ENCODE data around the gene PRLH.

The PRLH gene

DNA sequence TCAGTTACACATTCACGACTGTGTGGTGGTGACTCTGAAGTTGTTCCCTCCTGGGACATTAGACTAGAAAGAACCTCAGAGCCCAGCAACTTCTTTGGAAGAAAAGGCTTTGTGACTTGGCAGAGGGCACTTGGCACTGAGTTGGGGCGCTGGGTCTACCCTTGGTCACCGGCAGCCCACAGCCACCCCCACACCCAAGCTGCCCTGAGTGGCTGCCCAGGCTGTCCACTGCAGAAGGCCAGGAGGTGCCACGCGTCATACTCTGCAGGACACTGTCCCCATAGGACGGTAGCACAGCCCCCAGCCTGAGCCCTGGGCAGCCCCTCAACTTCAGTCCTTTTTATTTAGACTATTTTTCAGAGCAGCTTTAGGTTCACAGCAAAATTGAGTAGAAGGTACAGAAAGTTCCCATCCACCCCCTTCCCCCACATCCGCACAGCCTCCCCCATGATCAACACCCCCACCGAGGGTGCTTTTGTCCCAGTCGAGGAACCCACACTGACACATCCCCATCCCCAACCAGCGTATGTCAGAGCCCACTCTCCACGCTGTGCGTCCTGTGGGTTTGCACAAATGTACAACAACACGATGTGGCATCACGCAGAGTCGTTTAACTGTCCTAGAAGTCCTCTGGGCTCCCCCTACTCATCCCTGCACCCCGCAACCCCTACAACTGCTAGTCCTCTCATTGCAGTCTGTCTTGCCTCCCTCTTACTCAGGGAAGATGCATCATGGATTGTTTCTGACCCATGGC, 1.1 kb downstream of the PRLH start:
- DNase-seq = no peak

DNA sequence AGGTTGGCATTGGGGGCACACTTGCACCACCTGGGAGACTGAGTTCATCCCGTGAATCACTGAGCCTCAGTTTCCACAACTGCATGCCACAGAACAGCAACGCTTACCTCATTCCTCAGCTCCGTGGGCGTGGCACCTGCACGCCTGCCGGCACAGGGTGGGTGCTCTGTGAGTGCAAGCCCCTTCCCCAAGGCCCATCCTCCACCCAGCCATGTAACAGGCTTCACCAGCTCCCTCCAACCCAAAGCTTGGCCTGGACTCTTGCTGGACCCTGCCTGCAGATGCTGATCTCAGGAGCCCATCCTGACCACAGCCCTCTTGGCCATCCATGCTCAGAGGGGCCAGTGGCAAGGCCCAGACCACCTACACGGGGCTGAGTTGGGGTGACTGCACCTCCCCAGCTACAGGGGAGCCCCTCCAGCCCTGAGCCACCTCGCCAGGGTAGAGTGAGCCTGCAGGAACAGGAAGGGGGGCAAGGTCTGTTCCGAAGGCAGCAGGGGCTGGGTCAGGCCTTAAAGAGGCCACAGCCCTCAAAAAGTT, 1.8 kb downstream of the PRLH start:
- DNase-seq = no peak

DNA sequence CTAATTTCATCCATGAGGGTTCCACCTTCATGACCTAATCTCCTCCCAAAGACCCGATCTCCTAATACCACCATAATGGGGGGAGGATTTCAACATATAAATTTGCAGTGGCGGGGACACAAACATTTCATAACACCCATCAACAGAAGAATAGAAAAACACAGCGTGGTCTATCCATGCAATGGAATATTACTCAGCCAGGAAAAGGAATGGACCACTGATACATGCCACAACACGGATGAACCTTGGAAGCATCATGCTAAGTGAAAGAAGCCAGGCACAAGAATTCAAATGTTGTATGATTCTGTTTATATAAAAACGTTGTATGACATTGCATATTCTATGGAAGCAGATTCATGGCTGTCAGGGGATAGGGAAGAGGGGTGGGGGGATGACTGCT, 2.7 kb downstream of the PRLH start:
- no peak for DNase-seq

DNA sequence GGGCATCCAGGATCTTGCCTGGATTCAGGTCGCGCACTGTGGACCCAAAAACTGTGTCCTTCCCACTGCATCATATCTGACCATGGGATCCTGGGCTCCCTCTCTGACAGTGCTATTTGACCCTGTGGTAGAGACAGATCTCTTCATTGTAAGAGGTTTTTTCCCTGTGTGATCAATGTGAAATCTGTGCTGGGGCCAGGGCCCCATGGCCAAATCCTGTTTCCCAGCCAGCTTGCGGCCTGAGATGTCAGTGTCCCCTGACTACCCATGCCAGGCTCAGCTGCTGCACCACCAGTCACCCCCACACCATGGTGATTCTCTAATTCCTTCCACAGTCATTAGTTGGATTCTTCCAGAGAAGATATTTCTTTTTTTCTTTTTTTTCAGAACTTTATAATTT, 3.5 kb downstream of the PRLH start:
- DNase-seq = no peak

DNA sequence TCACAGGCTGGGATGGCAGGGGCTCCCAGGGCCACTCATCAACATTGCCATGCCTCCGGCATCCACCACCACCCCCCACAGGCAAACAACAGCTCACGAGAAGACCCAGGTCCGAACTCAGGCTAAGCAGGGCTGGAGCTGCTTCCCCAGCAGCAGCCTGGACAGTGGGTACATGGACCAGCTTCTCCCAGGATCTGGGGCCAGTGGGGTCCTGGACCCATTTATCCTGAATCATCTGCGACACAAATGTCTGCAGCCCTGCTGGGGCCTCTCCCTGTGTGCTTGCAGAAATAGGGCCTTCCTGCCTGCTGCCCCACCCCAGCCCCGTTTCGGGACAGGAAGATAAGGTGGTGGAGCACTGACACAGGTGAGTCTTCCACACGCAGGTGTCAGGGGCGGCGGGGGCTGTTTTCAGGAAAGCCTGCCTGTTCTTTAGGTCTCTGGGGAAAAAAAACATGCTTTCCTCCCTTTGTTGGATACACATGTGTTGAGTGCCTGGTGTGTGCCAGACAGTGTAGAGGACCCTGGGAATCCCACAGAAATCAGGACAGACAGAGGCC, 4.5 kb downstream of the PRLH start:
- DNase-seq = no peak

DNA sequence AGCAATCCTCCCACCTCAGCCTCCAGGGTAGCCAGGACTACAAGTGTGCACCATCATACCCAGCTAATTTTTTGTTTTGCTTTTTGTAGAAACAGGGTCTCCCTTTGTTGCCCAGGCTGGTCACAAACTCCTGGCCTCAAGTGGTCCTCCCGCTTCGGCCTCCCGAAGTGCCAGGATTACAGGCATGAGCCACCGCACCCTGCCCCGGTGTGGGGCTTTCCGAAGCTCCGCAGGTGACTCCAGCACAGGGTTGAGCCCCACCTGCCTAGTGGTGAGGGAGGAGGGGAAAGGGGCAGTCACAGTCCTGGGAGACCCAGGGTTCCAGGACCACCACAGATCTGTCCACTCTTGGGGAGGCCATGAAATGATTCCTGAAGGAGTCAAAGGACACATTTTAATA, 5.2 kb downstream of the PRLH start:
- no peak for DNase-seq

DNA sequence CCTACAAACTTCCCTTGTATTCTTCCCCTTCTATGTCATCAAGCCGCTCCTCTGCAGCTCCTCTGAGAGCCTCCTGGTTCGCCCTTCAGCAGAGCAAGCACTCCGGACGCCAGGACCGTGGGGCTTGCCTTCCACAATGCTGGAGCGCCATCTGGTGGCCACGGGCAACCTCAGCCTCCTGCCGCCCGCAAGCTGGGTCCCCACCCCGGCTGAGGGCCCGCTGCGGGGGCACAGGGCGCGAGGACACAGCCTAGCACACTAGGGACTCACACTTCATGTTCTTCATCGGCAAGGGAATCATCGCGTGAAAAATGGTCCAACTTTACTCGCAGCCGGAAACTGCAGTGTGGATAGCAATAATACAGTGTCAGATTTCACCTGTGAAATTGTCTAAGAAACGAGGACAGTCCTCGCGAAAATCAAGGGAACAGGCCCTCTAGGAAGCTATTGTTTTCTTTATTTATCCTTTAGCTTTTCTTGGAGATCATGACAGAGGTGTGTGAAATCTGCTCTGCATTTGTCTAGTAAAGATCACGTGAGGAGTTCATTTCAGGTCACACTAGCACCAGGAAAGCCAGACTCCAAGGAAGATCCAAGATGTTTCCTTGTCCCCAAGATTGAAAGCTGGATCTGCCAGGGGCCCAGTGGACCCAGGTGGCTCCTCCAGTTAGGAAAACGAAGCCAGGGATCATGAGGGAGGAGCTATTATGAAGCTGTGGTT, 5.8 kb downstream of the PRLH start:
- DNase-seq = peak; percentile 89

DNA sequence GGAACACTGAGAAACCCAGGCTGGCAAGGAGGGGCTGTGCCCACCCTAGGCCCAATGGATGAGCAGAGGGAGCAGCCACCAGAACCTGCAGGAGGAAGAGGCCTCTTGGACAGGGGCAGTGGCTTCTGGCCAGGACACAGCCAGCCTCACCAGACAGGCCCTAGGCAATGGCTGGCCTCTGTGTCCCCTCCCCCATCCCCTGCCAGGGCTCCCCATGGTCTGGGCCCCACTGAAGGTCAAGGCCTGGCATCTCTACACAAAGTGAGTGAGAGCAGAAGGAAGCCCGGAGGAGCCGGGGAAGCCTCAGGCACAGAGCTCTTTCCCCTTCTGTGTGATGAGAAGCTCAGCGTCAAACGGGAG, 6.3 kb downstream of the PRLH start:
- no peak for DNase-seq

DNA sequence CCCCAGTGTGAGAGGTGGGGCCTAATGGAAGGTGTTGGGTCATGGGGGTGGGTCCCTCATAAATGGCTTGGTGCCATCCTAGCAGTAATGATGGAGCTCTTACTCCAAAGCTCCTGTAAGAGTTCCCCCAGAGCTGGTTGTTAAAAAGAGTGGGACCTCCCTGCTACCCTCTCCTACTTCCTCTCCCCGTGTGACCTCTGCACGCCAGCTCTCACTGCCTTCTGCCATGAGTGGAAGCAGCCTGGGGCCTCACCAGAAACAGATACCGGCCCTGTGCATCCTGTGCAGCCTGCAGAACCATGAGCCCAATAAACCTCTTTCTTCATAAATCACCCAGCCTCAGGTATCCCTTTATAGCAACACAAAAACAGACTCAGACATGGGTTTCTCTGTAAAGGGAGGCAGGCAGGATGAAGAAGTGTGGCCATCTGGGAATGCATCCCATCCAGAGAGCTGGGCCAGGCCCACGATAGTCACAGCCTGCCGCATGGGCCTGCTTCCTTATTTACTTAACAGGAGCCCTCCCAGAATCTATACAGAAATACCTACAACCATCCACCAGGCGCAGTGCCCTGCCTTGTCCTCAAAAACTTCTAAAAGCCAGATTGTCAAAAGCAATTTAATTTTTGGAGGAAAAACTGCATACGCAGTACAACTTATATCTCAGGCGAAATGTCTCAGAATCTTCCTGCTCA, 7.5 kb downstream of the PRLH start:
- DNase-seq = no peak

DNA sequence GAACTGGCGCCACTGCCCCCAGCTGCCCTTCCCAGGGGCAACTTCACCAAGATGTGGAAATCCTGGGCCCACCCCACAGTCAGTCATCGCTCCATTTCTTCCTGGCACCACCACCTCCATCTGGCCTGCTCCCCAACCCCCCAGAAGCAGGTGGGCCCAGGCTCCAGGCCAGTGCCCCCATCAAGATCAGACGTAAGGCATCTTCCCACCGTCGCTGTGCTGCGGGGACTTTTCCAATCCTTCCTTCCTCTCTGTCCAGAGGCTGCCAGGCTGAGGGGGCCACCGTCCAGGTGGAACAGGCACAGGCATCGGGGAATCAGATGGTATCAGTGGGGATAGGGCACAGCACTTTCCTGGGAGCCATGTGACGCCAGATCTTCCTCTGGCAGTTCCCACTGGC, 8.1 kb downstream of the PRLH start:
- no peak for DNase-seq

DNA sequence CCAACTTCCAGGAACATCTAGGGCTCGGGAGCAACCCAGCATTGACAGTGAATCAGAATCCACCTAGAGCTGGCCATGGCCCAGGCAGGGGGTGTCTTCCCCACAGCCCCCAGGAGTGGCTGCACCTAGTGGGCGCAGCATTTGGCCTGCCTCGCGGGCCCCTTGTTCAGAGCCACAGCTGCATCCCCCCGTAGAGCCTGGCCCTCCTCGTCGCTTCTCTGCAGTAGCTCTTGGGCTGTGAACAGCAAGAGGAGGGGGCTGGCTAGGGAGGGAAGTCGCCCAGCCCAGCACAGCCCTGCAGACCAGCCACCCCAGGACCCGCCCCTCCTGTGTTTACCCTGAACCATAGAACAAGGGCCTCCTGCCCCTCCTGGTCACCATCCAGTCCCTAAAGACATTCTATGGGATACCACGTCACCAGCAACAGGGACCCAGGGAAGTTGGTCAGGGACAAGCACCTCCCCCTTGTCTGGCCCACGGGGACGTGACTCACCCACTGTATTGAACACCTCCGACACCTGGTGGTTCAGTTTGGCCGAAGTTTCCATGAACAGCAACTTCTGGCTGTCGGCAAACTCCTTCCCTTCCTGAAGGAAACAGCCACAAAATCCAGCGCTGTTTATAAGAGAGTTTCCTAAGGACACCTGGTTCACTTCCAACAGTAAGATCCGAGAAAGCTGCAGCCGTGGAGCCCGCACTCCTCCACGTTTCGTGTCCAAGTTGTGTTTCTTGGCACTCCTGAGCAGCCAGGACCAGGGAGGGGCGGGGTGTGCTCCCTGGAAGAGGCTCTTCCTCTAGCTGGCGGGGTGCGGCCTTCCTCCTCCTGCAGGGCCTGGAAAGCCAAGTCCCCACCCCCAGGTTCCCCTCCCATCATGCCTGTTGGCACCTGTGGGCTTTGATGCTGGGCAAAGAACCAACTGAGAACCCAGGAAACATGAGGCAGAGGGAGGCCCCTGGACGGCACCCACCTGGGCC, 8.8 kb downstream of the PRLH start:
- DNase-seq = no peak

DNA sequence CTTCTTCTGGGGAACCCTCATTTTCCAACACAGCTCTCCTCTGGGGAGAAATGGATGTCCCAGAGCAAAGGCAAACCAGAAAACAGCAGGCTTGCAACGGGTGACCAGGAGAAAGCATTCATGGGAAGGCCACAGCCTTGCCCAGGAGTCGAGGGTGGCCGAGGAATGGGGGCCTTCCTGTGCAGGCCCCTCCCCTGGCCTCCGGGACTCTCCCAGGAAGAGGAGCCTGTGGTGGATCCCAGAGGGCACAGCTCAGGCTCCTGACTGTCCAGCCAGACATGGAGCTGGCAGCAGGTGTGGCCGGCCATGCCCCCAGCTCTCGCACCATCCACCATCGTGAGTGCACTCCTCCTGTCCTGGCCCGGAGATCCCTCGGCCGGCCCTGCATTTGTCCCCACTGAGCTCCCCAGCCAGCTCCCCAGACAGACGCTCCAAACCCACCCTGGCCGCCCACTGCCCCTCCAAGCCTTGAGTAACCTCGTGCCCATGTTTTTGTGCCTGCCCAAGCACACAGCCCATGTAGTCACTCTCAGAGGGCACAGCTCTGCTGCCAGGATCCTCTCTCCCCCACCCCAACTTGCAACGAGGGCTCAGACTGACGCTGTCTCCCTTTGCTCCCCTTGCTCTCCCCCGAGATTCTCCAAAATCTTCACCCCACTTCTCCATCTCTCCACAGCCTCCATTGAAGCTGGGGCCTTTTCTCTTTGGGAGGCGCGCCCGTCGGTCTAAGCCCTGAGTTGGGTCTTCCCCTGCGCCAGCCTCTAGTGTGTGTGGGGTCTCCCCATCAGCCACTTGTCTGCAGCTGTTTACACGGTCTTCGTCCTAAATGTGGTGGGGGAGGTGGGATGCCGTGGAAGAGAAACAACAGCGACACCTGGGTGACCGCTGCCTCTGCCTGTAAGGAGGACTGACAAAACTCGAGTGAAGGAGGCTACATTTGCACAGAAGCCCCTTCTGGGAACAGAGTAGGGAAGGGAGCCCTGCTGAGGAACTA, 9.8 kb downstream of the PRLH start:
- DNase-seq = no peak

DNA sequence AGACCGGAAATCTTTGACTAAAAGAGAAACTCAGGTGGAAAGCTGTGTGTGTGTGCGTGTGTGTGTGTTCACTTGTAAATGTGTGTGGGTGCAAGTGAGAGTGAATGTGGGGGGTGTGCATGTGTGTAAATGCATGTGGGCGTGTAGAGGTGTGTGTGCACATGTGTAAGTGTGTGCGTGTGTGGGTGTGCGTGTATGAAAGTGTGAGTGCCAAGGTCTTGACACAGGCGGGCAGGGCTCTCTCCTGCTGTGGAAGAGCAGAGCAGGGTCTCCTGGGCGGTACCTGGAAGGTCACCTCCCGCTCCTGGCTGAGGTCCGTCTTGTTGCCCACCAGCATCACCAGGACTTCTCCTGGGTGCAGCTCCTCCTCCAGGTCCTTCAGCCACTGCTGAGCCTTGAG, 10.6 kb downstream of the PRLH start:
- DNase-seq = no peak

DNA sequence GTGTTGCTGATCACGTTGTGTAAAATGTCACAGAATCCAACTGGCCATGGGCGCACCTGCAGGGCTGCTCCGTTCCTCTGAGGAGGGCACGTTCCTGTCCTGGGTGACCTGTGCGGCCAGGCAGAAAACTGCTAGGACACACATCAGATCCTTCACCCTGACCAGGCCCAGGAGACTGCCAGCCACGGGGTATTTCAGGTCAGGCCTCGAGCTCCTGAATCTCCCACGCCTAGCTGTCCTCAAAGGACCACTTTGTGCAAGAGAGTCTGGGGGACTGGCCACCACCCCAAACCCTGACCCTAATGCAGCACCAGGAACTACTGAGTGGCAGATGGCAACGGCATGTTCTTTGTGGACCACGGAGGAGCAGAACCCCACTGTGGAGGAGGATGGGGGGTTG, 11.1 kb downstream of the PRLH start:
- no peak for DNase-seq

DNA sequence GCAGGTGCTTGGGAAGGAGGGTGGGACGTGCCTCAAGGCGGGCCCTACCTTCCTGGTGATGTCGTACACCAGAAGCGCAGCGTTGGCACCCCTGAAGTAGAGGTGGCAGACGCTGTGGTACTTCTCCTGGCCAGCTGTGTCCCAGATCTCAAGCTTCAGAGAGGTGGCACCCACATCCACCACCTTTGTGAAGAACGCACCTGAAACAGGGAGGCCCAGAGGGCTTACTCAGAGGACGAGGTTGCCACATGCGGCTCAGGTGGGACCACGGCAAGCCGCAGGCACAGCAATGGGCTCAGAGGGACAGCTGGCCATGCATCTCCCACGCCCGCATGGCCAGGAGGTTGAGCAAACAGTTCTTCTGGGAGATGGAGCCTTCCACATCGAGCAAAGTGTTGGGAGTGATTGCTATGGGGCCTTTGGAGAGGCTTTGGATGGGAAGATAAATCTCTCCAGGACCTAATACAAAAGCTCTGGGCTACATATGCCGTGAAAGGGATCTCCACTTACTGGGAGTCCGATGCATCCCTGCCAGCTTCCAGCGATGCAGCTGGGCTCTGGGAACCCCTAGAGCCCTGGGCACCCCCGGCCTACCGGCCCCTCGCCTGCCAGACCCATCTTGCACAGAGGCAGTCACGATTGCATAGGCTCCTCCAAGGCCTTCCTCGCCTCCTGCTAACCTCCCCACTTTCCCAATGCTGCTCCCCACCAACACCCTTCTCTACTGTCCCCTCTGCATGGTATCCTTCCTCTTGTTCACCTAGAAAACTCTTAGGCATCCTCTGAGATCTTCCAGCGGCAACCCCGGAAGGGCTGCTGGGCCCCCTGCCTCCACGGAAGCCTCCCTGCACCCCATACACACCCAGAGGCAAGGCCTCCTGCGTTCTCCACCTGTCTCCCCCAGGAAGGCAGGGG, 11.8 kb downstream of the PRLH start:
- no peak for DNase-seq

DNA sequence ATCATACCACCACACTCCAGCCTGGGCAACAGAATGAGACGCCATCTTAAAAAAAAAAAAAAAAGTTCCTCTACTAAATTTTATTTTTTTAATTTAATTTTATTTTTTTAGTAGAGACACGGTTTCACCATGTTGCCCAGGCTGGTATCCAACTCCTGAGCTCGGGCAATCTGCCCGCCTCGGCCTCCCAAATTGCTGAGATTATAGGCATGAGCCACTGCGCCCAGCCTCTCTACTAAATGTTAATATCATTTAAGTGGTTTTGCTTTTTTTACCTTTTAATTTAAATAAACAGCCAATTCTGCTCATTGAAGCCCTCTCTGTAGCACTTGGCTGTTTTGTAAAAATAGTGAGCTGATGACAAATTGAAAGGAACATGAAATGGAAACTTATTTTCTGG, 15.0 kb downstream of the PRLH start:
- no peak for DNase-seq

DNA sequence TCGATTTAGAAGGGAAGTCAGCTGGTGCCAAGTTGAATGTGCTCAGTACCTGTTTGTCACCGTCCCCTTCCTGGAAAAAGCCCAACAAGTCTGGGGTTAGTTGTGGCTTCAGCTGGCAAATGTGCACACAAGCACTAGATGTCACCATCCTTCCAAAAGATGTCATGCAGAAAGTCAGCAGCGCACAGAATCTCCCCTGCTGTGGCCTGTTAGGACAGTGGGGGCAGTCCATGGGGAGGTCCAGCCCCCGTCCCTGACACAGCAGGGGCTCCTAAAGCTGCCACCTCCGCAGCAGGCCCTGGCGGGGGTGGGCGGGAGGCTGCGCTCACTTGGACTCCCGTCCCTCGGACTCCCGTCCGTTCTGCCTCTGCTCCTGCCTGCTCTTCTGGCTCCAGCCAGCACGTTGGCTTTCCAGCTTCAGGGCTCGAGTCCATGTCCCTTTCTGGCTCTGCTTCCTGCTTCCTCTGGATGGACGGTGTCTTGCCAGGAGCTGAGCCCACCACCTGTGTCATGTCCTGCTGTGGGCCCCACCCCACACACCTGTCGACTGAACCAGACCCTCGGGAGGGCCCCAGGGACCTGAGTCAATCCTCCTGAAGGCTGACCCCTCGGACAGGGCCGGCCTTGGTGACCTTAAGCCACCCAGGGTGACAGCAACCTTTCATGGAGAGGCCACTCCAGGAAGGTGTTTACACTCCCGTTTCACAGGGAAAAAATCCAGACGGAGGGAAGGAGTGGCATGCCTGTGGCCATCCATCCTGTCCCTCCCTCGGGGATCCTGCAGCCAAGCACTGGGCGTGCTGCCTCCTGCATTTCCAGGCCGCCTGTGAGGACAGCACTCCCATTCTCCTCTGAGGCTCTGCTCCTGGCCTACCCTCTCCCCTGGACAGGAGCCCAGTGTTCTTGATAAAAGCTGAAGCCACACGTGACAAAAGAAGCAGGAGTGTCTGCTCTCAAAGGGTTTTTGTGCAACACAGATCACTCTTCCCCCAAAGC, 15.7 kb downstream of the PRLH start:
- peak; percentile 74 for DNase-seq

Measured in activated CD4-positive, alpha-beta T cell treated with anti-CD3 and anti-CD28 coated beads, Interleukin-10, Interleukin-2, amounts not matched to agents 100 ng/mL and 50 ng/mL, durations not matched to agents 16 hours and 8 hours (primary cell).